Gastroesophageal sphincter (tissue), 3 donors: Measurements from ENCODE around the gene OXNAD1.

ENCODE experiments used
- CTCF ChIP-seq, 4 experiments: fragments of 200-600 bp in 2 of 4; fragments of 450-650 bp in 2 of 4; sonication (generic) in 1 of 4; IDR thresholded peaks; one replicate each; pipeline ENCODE4 v1.5.1; 2017 to 2019; ENCODE audit warnings: antibody characterized with exemption in 4 of 4, mild to moderate bottlenecking in 2 of 4, moderate library complexity in 2 of 4
- EP300 ChIP-seq: sonication (generic); formaldehyde crosslinking; IDR thresholded peaks from one replicate; pipeline ENCODE4 v1.6.1; 2017; ENCODE audit warnings: antibody characterized with exemption, mild to moderate bottlenecking

GRCh38 chr3:16231983-16232382, 33.0 kb upstream of the OXNAD1 start:
- TF ChIP-seq EP300 (no peak), CTCF (IDR thresholded peaks at IDR 0.05) (no peak)
